ENCODE results near the gene SATB2. TPM values are rescaled to one million over a fixed set of nuclear protein-coding genes. Genes with fewer than 3 reads are reported as not detected.

The SATB2 gene
- total and polyA plus RNA-seq, 9 donors, result 0.92 to 6.3 (median 3.8) TPM

DNA sequence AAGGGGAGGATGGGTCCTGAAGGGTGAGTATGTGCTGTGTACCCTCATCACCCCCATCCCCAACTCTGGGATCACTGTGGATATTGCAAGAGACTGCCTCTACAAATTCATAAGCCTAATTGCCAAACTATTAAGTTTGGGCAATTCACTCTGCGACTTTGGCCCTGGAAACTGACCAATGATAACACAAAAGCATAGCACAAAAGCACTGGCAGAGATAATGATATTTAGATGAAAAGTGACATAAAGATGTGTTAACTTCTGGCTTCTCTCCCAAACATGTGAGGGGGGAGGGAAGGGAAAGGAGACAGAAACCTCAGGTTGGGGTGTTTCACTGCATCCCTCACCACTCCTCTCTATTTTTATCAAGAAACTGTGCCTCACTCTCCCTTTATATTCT, 150.3 kb downstream of the SATB2 start:
- Histone ChIP-seq H3K9me3 (no peaks in the 10 kb centered on the region), H3K27ac (no peak overlapping the region), H3K4me1 (ENCODE audit: insufficient read depth) (peaks cover 3% of the 10 kb centered on the region), H3K4me3 (no peak overlapping the region), H3K27me3 (no peaks in the 10 kb centered on the region), H3K36me3 (no peaks in the 10 kb centered on the region)
- intact Hi-C loops (cut with DNase I), result no loop called here
- no peak for DNase-seq
- 84 to 90% (median 87%) methylated on average over 1 of the region's 1 CpG for WGBS, 3 donors
- TF ChIP-seq POLR2A (IDR thresholded peaks at IDR 0.05) (no peak), EP300 (IDR thresholded peaks at IDR 0.05) (no peak)
- TF ChIP-seq, protein P1, sequence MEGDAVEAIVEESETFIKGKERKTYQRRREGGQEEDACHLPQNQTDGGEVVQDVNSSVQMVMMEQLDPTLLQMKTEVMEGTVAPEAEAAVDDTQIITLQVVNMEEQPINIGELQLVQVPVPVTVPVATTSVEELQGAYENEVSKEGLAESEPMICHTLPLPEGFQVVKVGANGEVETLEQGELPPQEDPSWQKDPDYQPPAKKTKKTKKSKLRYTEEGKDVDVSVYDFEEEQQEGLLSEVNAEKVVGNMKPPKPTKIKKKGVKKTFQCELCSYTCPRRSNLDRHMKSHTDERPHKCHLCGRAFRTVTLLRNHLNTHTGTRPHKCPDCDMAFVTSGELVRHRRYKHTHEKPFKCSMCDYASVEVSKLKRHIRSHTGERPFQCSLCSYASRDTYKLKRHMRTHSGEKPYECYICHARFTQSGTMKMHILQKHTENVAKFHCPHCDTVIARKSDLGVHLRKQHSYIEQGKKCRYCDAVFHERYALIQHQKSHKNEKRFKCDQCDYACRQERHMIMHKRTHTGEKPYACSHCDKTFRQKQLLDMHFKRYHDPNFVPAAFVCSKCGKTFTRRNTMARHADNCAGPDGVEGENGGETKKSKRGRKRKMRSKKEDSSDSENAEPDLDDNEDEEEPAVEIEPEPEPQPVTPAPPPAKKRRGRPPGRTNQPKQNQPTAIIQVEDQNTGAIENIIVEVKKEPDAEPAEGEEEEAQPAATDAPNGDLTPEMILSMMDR (IDR thresholded peaks at IDR 0.05), result no peak

DNA sequence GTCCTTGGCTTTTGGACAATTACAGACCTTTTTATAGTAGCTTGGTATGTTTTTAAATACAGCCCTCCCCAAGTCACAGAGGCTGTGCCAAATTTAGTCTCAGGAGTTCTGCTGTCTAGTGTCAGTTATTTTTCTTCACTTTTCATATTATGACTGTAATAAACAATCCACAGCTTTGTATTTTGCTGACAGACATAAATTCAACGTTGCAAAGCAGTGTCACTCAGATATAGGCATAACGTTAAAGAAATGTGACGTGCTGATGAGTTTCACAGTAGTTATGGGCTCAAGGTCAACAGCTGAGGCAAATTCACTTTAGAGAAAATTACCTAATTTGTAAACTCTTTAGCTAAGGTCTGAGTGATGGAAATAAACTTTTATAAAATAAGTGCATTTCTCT, 151.6 kb downstream of the SATB2 start:
- Histone ChIP-seq H3K27me3 (no peaks in the 10 kb centered on the region), H3K4me1 (ENCODE audit: insufficient read depth) (peaks cover 3% of the 10 kb centered on the region), H3K36me3 (no peaks in the 10 kb centered on the region), H3K27ac (no peak overlapping the region), H3K4me3 (no peak overlapping the region), H3K9me3 (no peaks in the 10 kb centered on the region)
- 31 to 37% (median 35%) methylated on average over 3 of the region's 3 CpGs for WGBS, 3 donors
- DNase-seq, result no peak
- TF ChIP-seq, protein P1 (IDR thresholded peaks at IDR 0.05), result no peak
- intact Hi-C loops (cut with DNase I), result no loop called here

DNA sequence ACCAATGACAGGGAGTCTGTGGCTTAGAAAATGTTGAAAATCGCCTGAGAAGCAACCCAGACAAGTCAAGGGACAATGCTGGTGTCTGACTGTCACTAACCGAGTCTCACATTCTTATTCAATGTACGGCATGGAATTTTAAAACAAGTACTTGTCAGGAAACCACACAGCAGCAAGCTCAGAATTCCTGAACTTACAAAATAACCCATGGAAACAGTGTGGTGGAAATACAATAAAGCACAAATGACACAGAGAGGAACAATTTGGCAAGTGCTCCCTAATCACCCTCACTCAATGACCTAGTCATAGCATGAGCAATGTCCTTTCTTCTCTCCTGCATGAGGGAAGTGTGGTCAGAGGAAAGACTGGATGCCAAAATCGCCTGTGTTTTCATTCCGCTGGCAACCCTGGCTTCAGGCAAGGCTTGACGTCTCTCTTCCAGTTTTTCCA, 154.0 kb downstream of the SATB2 start:
- Histone ChIP-seq H3K27ac (no peak overlapping the region), H3K4me3 (no peak overlapping the region), H3K4me1 (ENCODE audit: insufficient read depth) (peaks cover 3% of the 10 kb centered on the region), H3K27me3 (no peaks in the 10 kb centered on the region), H3K9me3 (no peaks in the 10 kb centered on the region), H3K36me3 (no peaks in the 10 kb centered on the region)
- 43 to 66% (median 48%) methylated on average over 6 of the region's 6 CpGs for WGBS, 3 donors
- TF ChIP-seq POLR2A (IDR thresholded peaks at IDR 0.05) (no peak), EP300 (IDR thresholded peaks at IDR 0.05) (no peak)
- intact Hi-C loops (cut with DNase I), result no loop called here
- peak in 1 of 5 donors; percentile 14 for DNase-seq

DNA sequence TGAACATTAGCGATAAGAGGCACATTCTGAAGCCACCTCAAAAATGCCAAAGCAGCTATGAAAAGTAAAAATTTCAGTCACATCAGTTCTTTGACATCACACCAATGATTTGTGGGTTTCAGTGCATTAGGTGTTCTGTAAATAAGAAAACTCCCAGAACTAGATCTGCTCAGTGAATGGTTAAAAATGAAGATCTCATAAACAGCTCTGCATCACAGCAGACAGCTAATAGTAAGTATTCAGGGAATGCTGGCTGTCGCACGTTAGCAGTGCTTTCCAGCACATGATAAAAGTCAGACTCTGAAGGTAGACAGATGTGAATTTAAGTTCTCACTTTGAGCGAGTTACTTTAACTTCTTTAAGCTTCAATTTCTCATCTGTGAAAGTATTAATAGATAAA, 154.9 kb downstream of the SATB2 start:
- Histone ChIP-seq H3K27me3 (no peaks in the 10 kb centered on the region), H3K36me3 (no peaks in the 10 kb centered on the region), H3K27ac (no peak overlapping the region), H3K9me3 (no peaks in the 10 kb centered on the region), H3K4me3 (no peak overlapping the region), H3K4me1 (ENCODE audit: insufficient read depth) (peaks cover 3% of the 10 kb centered on the region)
- intact Hi-C loops (cut with DNase I), result no loop called here
- WGBS, 3 donors, result 40 to 47% (median 43%) methylated on average over 4 of the region's 4 CpGs
- no peak for DNase-seq
- TF ChIP-seq POLR2A (IDR thresholded peaks at IDR 0.05) (no peak), EP300 (IDR thresholded peaks at IDR 0.05) (no peak)
- TF ChIP-seq, protein P1 (IDR thresholded peaks at IDR 0.05), result no peak

DNA sequence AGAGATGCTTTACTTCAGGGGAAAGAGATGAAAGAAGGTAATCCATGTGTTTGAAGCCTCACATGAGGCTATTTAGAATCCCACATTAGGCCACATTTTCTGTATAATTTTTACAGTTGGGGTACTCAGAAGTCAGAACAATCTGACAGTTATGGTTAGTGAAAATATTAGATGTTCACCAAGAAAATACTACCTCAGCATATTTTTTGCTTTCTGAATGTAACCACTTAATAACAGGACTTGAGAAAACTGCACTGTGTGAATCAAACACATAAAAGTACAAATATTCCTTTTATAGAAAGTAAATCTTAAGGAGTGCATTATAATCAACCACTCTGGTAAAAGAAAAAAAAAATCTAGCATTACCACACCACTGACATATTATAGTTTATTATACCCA, 169.3 kb downstream of the SATB2 start:
- Histone ChIP-seq H3K4me3 (no peak overlapping the region), H3K27ac (no peak overlapping the region), H3K4me1 (ENCODE audit: insufficient read depth) (no peaks in the 10 kb centered on the region), H3K36me3 (no peaks in the 10 kb centered on the region), H3K27me3 (no peaks in the 10 kb centered on the region), H3K9me3 (no peaks in the 10 kb centered on the region)
- DNase-seq, result no peak
- no peak for TF ChIP-seq POLR2A (IDR thresholded peaks at IDR 0.05)
- TF ChIP-seq, protein P1 (IDR thresholded peaks at IDR 0.05), result no peak
- TF ChIP-seq EP300 (IDR thresholded peaks at IDR 0.05), result no peak
- intact Hi-C loops (cut with DNase I), result no loop called here

Measured in ovary (tissue), 9 donors.